Inferior parietal cortex (tissue), 1 donor: ENCODE measurements around the gene WWOX.

Experiments used
- DNase-seq: peaks from one replicate; pipeline ENCODE4 v3.0.0-alpha.2; 2016; ENCODE audit errors: extremely low spot score

The WWOX gene

DNA sequence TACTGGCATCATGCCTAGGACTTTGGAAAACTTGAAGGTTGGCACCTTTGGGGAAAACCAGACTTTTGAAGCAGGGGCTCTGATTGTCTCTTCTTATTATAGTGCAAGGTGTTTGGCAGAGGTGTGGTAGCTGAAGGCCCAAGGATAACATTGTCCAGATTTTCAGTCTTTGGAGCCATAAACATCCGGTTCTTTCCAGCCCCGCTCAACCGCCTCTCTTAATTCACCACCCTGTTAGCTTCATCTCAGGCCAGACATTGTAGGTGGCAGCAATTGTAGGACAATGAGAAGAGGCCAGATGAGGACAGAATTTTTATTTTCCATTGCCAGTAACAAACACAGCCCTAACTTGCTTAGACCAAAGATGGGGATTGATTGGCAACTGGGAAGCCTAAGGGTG lies 851.3 kb downstream of the WWOX start:
- DNase-seq, result no peak

DNA sequence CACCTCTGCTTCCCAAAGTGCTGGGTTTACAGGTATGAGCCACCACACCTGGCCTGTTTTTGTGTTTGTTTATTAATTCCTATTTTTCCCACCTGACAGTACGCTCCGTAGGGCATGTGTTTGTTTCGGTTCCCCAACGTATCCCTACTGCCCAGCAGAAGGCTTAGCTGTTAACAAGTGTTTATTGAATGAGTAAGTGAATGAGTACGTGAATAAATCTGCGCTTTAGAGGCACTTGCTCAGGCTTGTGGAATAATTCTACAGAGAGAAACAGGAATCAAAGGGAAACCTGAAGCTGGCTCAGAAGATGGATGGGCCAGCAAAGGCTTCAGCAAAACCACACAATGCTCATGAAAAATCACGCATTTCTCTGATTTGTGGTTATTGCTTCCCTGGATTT lies 853.2 kb downstream of the WWOX start:
- DNase-seq, result no peak

DNA sequence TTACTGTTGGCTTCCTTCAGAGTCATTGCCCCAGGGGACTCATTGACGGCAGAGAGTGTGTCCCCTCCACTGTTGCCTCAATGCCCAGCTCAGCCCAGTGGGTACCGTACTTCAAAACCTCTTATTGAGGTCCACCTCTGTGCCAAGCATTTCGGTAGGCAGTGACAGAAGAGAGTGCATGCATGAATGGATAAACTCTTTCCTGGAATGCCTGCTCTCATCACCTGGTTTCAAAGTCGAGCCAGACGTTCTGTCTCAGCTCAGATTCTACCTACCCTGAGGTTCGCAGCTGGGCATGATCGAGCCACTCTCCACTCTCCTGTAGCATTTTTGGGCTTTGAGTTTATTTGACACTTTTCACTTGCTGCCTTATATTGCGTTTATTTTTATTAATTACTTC lies 854.1 kb downstream of the WWOX start:
- DNase-seq, result no peak

DNA sequence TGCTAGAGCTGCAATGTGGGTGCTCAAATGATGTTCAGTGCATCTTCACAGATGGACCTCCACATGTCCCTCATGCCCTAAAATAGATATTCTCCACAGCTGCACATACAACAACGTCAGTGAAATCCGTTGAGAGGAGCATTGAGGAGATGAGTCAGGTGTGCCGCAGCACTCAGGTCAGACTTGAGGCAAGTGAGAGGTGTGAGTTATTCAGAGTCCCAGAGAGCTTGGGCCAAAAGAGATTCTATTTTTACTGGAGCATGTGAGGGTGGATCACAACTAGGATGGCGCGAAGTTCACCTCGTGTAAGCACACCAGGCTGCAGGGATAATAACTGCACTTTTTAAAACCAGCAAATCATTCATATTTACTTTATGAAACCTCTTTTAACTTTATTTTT lies 855.8 kb downstream of the WWOX start:
- no peak for DNase-seq

DNA sequence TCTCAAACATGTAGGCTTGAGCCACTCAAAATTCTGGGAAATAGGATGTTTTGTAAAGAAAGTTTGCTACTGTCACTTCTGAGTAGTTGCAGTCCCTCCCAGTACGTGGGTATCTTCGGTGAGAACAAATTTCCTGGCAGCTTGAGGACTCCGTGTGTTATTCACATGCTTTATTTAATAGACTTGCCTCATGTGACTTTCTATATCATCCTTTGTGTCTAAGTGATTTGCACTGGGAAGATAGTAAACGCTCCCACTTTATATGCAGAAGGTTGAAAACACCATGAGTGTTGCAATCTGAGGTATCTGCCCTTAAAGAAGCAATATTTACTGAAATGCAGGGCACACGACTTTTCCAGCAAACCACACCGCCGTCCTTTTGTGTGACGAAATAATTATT lies 857.4 kb downstream of the WWOX start:
- no peak for DNase-seq

DNA sequence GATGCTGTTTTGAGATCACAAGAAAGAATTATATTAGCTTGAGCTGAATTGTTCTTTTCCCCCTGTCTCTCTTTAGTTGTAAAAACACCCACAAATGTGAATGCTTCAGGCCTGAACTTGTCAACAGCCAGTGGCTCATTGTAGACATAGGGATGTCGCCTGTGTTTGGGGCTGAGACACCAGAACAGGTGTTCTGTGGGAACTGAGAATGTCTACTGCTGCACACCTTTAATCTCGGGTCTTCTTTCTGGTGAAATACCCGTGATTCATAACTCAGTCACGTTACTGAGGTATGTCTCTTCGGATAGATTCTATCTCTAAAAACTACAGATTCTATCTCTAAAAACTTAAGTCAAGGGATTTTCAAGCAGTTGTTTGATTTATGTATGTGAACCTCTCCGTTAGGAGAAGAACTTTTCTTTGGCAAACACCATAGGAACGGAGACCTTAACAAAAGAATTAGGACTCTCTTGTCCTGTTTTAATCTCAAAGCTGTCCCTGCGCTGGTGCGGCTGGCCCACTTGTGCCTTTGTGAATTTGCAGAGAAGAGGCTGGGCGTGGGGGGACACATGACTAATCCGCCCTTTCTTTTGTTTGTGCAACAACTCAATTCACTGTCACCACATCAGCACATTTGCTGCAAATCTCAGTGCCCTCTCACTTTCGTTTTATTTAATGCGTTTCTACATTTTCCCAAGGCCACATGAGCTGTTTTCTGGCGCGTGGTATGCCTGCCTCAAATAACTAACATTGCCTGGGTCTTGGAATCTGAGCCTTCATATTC lies 858.1 kb downstream of the WWOX start:
- no peak for DNase-seq

DNA sequence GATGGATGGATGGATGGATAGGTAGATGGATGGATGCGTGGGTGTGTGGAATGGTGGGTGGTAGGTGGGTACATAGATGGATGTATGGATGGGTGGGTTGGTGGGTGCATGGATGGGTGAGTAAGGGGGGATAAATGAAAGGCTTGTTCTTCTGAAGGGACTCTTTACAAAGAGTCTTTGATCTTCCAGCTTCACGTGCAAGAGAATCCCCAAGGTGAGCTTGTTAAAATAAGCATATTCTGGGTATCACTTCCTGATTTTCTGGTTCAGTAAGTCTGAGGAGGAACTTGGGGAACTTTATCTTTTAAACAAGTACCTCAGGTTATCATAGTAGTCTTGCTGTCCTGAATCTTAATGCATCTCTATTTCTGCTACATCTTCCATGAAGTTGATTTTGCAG lies 862.0 kb downstream of the WWOX start:
- DNase-seq, result no peak

DNA sequence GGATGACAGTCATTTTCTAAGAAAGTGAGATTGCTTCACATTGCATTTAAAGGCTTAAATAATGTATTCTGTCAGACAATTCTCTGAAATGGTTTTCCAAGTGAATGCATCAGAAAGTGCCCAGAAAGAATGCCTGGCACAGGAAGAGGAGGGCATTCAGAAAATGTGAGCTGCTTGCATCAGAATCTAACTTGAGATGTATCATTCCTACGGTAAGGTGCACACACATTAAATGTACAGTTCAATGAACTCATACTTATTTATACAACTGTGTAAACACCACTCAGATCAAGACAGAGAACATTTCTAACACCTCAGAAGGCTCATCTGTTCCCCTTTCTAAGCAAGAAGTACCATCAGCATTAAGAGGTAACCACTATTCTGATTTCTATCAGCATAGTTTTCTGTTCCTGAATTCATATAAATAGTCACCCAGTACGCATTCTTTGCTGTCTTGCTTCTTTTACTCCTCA lies 863.0 kb downstream of the WWOX start:
- DNase-seq, result no peak

DNA sequence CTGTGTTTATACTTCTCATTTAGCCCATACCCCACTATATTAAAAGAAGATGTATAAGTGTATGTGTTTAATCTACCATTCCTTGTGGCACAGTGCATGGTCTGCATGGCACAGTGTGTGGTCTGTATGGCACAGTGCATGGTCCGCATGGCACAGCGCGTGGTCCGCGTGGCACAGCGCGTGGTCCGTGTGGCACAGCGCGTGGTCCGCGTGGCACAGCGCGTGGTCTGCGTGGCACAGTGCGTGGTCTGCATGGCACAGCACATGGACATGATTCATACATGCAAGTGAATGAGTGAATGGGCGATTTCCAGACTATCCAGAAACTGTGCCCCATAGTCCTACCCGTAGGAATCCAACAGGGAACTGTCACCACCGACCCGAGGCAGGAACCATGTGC lies 868.5 kb downstream of the WWOX start:
- no peak for DNase-seq

DNA sequence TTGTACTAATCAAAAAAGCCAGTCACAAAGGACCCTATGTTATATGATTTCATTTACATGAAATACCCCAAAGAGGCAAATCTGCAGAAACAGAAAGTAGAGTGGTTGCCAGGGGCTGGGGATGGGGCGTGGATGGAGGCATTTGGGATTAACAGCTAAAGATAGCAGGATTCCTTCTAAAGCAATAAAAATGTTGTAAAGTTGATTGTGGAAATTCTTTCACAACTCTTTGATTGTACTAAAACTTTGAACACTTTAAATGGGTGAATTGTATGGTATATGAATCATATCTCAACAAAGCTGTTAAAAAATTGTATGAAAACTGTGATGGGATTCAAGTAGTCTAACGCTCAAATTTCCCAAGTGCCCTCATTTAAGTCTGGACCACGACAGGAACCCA lies 870.3 kb downstream of the WWOX start:
- DNase-seq, result no peak

DNA sequence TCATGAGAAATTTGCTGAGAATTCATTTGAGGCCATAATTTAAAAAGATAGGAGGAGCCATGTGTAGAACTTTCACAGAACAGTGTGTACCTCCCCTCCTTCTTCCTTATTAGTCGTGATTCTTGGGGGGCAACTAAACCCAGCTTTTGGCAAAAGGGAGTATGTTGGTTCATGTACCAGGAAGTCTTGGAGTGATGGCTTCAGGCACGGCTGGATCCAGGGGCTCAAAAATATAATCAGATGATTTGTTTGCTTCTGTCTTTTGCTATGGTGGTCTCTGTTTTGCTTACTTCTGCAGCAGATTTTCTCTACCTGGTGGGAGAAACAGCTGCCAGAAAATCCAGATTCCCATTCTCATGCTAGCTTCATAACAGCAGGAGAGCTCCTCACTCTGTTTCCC lies 871.2 kb downstream of the WWOX start:
- no peak for DNase-seq

DNA sequence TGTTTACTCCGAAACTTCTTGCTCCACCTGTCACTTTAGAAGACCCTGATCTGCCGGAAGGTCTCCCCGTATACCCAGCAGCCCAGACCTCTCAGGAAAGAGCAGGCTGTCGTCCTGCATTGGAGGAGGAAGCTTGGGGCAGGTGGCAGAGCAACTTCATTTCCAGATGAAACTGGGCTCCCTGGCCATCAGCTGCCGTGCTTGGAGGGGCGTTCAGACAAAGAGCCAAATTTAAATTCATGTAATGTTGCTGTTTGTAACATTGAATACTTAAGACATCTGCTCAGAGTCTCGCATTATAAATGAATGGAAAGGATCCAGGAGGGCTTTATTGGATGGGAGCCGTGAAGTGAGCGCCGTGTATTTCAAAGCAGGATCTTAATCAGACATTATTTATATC lies 872.6 kb downstream of the WWOX start:
- no peak for DNase-seq

DNA sequence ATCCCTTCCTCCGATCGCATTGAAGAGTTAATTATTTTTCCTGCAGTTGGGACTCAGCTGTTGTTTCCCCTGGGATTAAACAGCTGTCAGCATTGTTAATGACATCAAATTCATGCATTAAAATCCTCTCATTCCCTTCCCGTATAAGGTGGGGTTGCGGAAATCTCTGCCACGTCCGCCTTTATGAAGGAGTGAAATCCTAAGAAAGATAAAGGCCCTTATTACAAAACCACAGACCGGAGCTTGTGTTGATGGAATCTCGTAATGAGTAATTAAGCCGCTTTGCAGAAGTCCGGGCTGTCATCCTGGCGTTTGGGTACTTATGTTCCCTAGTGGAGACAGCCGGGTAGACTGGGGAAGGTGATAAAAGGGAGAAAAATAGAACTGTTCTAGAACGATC lies 873.5 kb downstream of the WWOX start:
- no peak for DNase-seq

DNA sequence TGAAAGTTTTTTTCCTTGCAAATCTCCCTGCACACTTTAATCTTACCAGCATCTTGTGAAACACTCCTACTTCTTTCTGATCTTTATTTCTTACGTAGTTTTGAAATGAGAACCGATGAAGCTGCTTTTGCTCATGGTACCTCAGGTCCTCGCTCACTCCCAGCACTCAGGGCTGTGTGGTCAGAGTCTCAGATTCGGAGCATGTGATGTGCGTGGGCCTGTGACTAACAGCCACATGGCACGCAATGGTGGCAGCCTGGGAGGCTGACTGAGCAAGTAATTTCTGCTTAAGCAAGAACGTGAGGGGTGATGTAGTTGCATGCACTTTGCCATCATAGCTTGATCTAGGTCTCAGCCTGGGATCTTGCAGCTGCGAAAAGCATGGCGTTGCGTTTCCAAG lies 876.8 kb downstream of the WWOX start:
- DNase-seq, result no peak

DNA sequence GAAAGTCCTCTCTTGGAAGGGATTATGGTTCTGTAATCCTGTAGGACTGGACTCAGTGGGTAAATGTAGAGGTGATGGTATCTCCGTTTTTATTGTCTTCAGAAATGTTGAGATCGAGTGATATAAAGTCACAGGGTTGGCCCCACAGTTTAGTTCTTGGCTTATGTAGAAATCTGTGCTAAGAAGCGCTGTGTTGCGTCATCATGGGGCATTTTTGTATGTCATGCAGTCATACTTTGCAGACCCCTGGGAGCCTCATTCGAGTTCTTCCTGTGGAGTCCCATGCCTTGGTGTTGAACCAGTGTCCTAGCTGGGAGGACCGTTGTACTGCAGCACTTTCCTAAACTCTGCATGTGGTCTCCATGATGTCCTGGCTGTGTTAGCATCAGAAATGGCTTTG lies 881.4 kb downstream of the WWOX start:
- no peak for DNase-seq

DNA sequence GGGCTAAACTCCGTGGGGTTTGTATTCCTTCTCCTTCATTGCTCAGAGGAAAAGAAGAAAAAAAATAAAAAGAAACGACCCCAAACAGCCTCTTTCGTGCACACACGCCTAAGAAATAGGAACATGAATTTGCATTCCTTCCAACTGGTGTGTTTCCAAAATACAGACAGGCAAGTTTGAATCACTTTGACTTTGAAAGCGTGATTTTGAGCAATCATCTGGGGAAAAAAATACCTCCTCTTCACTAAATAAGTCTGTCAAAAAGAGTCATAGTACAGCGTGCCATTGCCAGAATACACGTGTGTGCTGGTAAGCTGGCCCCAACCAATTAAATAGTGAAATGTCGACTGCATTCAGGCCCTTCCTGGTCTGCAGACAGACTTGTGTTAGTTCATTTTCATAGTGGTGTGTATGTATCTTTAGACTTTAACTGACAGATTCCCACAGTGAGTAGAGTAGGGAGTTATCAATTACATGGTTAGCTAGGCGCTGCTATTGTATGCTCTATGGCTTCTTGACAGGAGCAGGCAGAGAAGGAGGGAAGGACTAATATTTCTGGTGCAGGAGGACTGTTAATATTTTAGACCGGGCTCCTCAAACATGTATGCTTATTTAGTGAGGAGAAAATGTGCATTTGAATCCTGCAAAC lies 882.8 kb downstream of the WWOX start:
- DNase-seq, result no peak

DNA sequence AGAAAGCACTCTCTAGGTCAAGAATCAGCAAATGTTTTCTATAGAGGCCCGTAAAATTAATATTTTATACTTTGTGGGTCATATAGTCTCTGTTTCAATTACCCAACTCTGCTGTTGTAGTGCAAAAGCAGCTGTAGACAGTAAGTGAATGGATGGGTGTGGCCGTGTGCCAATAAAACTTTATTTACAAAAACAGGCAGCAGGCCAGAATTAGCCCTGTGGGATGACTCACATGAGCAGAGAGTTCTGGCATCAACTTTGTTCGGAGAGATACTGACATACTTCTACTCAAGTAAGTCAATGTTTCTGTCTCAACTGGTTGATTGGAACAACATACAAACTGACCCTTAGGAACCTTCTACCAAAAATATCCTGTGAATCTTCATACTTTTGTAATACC lies 884.9 kb downstream of the WWOX start:
- DNase-seq, result no peak

DNA sequence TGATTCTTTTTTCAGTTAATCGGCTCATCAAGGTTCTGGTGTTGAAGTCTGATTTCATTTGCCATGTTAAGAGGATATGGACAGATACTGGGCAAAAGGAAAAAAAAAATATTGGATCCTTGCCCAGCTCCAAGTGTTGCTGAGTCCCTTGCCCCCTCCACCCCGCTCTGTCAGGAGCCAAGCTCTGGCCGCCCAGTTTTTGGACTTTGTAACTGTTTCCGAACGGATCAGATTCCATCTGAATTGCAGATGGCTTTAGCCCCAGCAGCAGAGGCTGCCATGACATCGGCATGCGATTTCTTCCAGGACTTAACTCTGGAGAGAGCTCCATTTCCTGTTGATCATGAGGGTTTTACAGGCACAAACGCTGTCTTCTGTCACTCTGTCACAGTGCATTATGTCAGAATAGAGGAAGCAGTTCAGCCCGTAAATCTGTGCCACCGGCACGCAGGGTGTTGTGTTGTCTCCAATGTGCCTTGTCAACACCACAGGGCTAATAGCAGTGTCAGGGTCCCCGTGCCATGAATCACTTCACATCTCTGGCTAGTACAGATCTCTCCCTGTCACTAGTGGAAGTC lies 885.5 kb downstream of the WWOX start:
- DNase-seq, result no peak

DNA sequence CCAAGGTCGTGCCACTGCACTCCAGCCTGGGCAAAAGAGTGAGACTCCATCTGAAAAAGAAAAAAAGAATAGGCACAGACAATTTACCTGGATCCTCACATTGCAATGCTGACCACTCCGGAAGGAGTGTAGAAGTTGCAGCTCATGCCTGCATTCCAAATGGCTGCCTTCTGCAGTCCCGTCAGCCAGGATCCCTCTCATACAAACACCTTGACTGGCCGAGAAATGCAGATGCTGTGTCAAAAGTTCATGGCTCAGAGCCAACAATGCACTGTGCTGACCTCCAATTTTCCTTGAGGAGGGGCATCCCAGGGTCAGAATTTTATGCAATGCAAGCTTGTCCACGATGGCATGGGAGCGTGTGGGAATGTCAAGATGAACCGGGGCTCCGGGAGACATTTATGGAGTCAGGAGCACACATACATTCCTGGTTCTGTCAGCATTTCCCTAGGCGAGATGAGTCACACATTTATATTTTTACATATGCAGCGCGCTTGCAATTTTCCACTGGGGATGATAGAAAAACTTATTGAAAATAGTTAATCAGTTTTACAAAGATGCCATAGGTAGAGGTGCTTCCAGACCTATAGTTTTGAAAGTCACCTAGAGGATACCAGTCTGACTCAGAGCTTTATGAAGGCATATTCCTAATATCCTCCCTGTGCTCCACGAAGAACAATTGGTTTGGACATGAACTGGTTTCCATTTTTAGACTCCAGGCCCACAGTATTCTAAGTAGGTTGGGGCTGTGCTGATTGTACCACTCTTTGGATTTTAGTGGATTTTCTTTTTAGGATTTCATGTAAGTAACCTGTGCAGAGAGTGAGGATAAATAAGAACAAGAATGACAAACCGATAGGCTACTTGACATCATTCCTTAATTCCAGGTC lies 886.5 kb downstream of the WWOX start:
- no peak for DNase-seq

DNA sequence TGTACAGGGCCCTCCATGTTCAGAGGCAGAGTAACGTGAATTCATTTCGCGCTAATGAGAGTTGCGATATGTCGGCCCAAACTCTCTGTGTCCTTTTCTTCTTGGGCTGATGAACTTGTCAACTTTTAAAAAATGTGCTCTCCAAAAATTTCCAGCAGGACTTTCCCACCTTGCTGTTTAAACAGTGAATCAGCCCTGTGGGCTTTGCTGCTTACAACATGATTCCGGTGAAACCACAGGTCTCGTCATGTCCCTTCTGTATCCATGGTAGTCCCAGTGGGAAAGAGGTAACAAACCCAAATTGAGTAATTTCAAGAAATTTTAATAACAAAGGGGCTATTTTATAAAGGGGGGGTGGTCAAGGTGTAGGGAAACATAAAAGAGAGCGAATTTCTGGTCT lies 888.2 kb downstream of the WWOX start:
- DNase-seq, result no peak

DNA sequence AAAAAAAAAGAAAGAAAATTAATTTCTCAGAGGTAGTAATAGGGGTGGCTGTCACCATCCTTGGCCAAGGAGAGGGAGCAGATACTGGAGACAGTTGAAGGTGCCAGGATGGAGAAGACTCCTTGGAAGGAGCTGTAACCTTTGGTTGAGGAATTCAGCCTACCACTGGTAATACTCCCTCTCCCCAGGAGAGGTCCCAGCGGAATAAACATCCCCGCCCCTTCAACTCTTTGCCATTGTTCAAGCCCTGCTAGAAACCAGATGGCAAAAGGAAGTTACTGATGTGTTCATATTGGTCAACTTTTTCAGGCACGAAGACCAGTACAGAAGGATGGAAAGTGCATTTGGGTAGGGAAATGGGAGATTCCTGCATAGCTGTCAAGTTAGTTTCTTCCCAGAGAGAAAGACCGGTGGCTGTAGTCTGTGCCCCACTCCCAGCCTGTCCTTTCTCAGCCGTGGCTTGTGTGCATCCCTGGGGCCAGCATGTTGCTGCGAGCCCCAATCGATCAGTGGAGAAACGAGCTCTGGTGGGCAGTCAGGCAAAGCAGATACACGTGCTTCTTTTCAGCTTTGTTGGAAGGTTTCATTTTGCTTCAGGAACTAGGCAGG lies 889.0 kb downstream of the WWOX start:
- DNase-seq, result no peak

DNA sequence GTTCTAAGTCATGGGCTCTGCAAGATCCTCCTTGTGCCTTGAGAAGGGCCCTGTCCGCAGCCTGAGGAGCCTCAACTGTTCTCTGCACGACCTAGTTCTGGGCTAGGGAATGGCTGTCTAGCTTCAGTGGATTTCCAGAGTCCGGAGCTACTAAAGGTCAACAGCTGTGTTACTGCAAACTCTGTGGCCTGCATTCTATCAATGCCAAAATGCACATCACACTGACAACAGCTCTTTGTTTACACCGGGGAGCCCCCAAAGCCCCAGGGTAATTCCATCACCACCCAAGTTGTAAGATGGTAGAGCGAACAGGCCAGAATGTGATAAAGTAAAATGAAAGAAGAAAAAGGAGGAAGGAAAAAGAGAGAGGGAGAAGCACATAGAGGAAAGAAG lies 890.9 kb downstream of the WWOX start:
- no peak for DNase-seq
